Activated T-cell treated with anti-CD3 and anti-CD28 coated beads, Interleukin-2, amount 50 U/mL, for 72 hours (primary cell): ENCODE measurements around the gene SET. TPM values are rescaled to one million over a fixed set of nuclear protein-coding genes. Genes with fewer than 3 reads are reported as not detected.
"Not testable (repeated sequence)": the region's sequence is repeated elsewhere in the genome, so short reads cannot be mapped to it uniquely, and the experiment has no call there.

ENCODE experiments used
- ATAC-seq, 2 donors: fragments of 150-1000 bp; cut with Tn5 transposase; replicated peaks in 1 of 2; 2 replicates each; pipeline ENCODE4 v1.10.0; 2021; ENCODE audit warnings: moderate library complexity in 2 of 2, mild to moderate bottlenecking in 1 of 2
- DNase-seq, 2 donors: peaks; one replicate each; pipeline ENCODE4 v3.0.0; 2021 to 2022; ENCODE audit warnings: mixed read lengths in 1 of 2
- H3K27ac Mint-ChIP-seq: one replicate; pipeline ENCODE4 v1.8.0; 2022; ENCODE audit warnings: mild to moderate bottlenecking, moderate library complexity, mixed read lengths
- H3K27me3 Mint-ChIP-seq: one replicate; pipeline ENCODE4 v1.8.0; 2022; ENCODE audit warnings: low read depth, mixed read lengths
- H3K36me3 Mint-ChIP-seq, 2 donors: one replicate each; pipeline ENCODE4 v1.8.0; 2022; ENCODE audit warnings: mixed read lengths in 2 of 2, mild to moderate bottlenecking in 1 of 2; ENCODE audit not compliant: insufficient read depth in 2 of 2
- H3K4me1 Mint-ChIP-seq: one replicate; pipeline ENCODE4 v1.8.0; 2022; ENCODE audit warnings: low read depth, mixed read lengths
- H3K4me3 Mint-ChIP-seq, 2 donors: one replicate each; pipeline ENCODE4 v1.8.0; 2022; ENCODE audit warnings: mild to moderate bottlenecking in 2 of 2, mixed read lengths in 2 of 2, moderate library complexity in 2 of 2
- H3K9me3 Mint-ChIP-seq, 2 donors: one replicate each; pipeline ENCODE4 v1.8.0; 2022; ENCODE audit warnings: mixed read lengths in 2 of 2
- total RNA-seq, 2 donors: library from RNA; stranded (reverse); gene quantifications; one replicate each; pipeline ENCODE4 v1.2.3, GENCODE V29; 2022

Gene SET
- total RNA-seq, 2 donors from 2014 or later, result 448 to 582 TPM

DNA sequence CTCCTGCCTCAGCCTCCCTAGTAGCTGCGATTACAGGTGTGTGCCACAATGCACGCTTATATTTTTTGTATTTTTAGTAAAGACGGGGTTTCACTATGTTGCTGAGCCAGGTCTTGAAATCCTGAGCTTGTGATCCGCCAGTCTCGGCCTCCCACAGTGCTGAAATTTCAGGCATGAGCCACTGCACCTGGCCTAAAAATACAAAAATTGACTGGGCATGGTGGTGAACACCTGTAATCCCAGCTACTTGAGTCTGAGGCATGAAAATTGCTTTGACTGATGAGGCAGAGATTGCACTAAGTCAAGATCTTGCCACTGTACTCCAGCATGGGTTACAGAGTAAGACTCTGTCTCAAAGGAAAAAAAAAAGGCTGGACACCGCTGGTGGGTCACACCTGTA is 19.2 kb upstream of the SET start:
- no peaks in the 10 kb centered on the region for H3K36me3 Mint-ChIP-seq

DNA sequence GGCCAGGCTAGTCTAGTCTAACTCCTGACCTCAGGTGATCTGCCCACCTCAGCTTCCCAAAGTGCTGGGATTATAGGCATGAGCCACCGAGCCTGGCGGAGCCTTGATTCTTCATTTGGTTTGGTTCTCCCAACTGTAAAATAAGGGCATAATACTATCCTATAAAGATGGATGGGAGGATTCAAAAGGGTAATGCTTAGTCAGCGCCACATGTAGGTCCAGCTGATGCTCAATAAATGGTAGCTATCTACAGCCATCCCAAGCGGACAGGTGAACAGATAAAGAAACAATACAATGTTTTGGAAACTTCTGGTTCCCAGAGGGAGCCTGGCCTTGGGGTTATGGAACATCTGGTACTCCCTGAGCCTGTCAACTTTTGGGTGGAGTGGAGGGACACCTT is 13.6 kb upstream of the SET start:
- Mint-ChIP-seq H3K4me3 (no peak overlapping the region), H3K36me3 (no peaks in the 10 kb centered on the region), H3K9me3 (no peaks in the 10 kb centered on the region), H3K27ac (no peak overlapping the region), H3K27me3 (no peaks in the 10 kb centered on the region), H3K4me1 (no peaks in the 10 kb centered on the region)
- ATAC-seq (no peak), DNase-seq (no peak)

More for the DNA sequence above, 19.2 kb upstream of the SET start:
- Mint-ChIP-seq H3K4me3 (no peak overlapping the region), H3K27me3 (no peaks in the 10 kb centered on the region), H3K4me1 (no peaks in the 10 kb centered on the region), H3K9me3 (no peaks in the 10 kb centered on the region), H3K27ac (no peak overlapping the region)
- DNase-seq (no peak), ATAC-seq (no peak)

DNA sequence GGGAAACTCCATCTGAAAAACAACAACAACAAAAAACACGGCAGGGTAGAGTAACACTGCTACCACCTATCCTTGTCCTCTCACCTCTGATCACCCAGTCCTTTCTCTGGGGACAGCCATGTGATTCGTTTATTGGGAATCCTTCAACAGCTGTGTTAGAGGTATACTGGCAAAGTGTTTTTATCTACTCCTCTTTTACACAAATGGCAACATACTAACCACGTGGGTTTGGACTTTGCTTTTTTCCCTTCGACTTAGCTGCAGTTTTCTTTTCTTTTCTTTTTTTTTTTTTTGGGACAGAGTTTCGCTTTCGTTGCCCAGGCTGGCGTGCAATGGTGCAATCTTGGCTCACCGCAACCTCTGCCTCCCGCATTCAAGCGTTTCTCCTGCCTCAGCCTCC is 11.2 kb upstream of the SET start:
- H3K4me3 Mint-ChIP-seq, result no peak overlapping the region
- no peaks in the 10 kb centered on the region for H3K27me3 Mint-ChIP-seq
- H3K9me3 Mint-ChIP-seq, result no peaks in the 10 kb centered on the region
- DNase-seq, result no peak
- H3K36me3 Mint-ChIP-seq, result no peaks in the 10 kb centered on the region
- H3K27ac Mint-ChIP-seq, result no peak overlapping the region
- no peak for ATAC-seq
- peaks cover under 1% of the 10 kb centered on the region for H3K4me1 Mint-ChIP-seq

DNA sequence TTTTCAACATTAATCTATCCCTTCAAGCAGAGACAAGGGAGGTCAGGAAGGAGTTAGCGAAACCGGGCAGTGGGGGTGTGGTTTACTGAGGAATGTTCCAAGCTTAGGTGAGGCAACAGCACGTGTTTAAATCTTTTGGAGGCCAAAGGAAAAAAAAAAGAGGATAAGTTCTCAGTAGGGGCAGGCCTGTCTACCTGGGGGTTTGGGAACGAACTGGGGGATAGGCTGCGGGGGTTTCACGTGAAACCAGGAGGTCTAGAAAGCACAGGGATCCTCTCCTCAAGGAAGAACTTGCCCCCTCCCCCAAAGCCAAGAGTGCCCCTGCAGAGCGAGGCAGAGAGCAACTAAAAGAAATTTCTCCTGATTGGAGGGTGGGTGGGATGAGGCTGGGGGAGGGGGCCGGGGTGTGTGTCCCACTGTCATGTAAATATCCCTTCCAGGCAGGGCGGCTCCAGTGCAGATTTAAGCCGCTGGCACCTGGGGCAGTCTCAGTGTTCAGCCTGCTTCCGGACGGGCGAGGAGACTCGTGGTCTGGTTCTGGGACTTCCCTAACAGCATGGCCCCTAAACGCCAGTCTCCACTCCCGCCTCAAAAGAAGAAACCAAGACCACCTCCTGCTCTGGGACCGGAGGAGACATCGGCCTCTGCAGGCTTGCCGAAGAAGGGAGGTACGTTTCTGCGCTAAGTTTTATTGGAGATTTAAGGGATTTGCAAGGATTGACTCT is 5.5 kb upstream of the SET start:
- ATAC-seq (peak in 1 of 2 donors; percentile 17), DNase-seq (peak; percentile 52 to 60)
- Mint-ChIP-seq H3K4me1 (peaks cover 50% of the 10 kb centered on the region), H3K4me3 (peak overlapping the region; percentile 85 to 97), H3K27me3 (no peaks in the 10 kb centered on the region), H3K27ac (peak overlapping the region; percentile 97), H3K9me3 (no peaks in the 10 kb centered on the region), H3K36me3 (peaks cover 5 to 8% of the 10 kb centered on the region in 2 donors)

DNA sequence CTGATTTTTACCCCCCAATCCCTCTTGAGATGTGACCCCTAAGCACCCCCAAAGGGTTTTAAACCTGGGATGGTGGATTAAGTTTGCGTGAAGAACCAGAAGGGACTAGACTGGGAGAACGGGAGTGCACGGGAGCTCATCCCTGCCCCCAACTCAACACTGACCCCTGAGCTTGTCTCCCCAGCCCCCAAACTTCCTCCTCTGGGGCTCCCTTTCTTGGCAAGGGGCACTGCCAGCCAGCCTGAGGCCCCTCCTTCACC is 5.0 kb upstream of the SET start:
- no peaks in the 10 kb centered on the region for H3K9me3 Mint-ChIP-seq
- H3K27me3 Mint-ChIP-seq, result no peaks in the 10 kb centered on the region
- H3K27ac Mint-ChIP-seq, result peak overlapping the region; percentile 66
- H3K36me3 Mint-ChIP-seq, result peaks cover 5 to 8% of the 10 kb centered on the region in 2 donors
- DNase-seq (no peak), ATAC-seq (no peak)
- peak overlapping the region; percentile 85 to 97 for H3K4me3 Mint-ChIP-seq
- H3K4me1 Mint-ChIP-seq, result peaks cover 52% of the 10 kb centered on the region

DNA sequence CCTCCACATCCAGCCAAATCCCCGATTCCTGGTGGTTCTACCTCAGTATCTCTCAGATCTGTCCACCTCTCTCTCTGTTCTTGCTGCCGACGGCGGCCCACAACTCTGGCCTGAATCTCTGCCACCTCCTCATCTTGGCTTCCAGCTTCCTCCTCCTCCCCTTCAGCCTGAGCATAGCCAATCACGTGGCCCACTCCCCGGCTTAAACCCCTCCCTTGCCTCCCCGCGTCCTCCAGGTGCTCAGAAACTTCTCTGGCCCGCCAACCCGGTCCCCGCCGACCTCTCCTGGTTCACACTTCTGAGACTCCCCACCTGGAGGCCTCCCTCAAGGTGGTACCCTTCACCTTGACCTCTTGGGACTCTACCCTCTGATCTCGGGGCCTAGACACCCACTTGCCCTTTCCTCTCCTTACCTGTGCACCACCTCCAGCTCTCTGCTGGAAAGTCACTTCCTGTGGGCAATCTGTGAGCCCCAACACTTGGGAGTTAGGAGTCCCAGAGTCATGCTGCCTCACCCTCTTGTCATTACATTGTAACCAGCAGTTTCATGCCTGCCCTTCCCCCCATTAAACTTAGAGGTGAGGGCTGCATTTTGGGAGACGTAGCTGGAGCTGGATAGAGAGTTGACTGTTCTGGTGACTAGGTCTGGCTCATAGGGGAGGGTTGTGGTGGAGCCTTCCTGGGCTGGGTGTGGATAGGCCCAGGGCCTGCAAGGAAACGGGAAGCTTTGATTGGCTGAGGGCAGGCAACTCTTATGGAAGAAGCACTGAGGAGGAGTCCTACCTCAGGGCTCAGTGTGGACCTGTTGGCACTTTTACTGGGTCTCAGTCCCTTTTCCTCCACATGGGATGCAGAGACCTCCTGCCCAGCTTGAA is 4.5 kb upstream of the SET start:
- peaks cover 5 to 8% of the 10 kb centered on the region in 2 donors for H3K36me3 Mint-ChIP-seq
- H3K9me3 Mint-ChIP-seq, result no peaks in the 10 kb centered on the region
- no peaks in the 10 kb centered on the region for H3K27me3 Mint-ChIP-seq
- DNase-seq, result peak; percentile 84 to 88
- peaks cover 52% of the 10 kb centered on the region for H3K4me1 Mint-ChIP-seq
- peak; percentile 60 to 64 for ATAC-seq
- peak overlapping the region; percentile 85 to 97 for H3K4me3 Mint-ChIP-seq
- H3K27ac Mint-ChIP-seq, result peak overlapping the region; percentile 62

DNA sequence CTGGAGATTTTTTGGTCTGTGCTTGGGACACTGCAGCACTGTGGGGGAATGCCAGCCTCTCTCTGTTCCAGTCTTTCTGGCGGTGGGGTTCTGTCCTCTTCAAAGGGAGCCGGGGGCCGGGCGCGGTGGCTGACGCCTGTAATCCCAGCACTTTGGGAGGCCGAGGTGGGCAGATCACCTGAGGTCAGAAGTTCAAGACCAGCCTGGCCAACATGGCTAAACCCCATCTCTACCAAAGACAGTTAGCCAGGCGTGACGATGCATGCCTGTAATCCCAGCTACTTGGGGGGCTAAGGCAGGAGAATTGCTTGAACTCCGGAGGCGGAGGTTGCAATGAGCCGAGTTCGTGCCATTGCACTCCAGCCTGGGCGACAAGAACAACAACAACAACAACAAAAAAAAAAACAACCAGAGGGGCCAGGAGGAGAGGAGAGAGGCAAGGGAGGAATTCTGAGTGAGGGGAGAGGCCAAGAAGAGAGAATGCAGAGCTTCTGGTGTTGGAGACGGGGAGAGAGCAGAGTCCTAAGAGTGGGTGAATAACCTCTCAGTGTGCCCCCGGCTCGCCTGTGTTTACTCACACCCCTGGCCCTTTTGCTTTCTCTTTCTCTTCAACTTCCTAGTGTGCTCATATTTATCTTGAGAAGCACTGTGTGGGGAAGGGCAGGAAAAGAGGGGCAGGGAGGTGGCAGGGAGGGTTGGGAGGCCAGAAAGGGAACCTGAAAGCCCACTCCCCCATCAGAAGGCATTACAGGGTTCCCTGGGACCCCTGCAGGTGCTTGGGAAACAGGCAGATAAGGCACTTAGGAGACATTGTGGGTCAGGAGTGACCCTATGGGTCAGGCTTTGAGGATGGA is 3.2 kb upstream of the SET start:
- DNase-seq (peak; percentile 55 to 56), ATAC-seq (peak in 1 of 2 donors; percentile 32)
- Mint-ChIP-seq H3K9me3 (no peaks in the 10 kb centered on the region), H3K27ac (peak overlapping the region; percentile 62), H3K4me3 (peak overlapping the region; percentile 85 to 97), H3K4me1 (peaks cover 52% of the 10 kb centered on the region), H3K36me3 (peaks cover 10 to 13% of the 10 kb centered on the region in 2 donors), H3K27me3 (no peaks in the 10 kb centered on the region)

DNA sequence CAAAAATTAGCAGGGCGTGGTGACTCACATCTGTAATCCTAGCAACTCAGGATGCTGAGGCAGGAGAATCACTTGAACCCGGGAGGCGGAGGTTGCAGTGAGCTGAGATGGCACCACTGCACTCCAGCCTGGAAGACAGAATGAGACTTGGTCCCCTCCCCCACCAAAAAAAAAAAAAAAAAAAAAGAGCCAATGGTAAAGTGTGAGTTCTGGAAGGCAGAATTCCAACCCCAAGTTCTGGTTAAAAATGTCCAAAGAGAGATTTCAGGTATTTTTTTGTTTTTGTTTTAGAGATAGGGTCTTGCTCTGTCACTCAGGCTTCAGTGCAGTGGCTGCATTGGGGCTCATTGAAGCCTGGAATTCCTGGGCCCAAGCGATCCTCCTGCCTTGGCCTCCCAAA is 1.6 kb upstream of the SET start:
- peak overlapping the region; percentile 36 for H3K27ac Mint-ChIP-seq
- H3K27me3 Mint-ChIP-seq, result no peaks in the 10 kb centered on the region
- H3K4me1 Mint-ChIP-seq, result peaks cover 68% of the 10 kb centered on the region
- H3K36me3 Mint-ChIP-seq, result peaks cover 16 to 24% of the 10 kb centered on the region in 2 donors
- H3K4me3 Mint-ChIP-seq, result peak overlapping the region; percentile 55 to 97
- H3K9me3 Mint-ChIP-seq, result no peaks in the 10 kb centered on the region
- DNase-seq (no peak), ATAC-seq (no peak)

DNA sequence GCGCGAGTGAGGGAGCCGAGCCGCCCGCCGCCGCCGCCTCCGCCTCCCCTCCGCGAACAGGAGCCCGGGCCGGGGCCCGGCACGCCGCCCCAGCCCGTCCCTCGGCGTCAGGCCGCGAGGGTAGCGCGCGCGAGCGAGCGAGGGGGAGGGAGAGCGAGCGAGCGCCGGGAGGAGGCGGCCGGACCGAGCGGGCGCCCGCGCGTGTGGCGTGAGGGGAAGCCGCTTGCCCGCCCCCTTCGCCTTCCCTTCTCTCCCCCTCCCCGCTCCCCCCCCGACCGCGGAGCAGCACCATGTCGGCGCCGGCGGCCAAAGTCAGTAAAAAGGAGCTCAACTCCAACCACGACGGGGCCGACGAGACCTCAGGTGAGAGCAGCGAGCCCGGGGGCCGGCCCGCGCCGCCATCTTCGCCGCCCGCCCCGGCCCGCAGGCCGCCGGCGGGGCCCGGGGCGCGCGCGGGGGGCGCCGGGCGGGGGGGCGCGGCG is 312 bp downstream of the SET start:
- ATAC-seq (peak in 1 of 2 donors; percentile 9), DNase-seq (peak in 1 of 2 donors; percentile 62)
- H3K27ac Mint-ChIP-seq, result no peak overlapping the region
- no peaks in the 10 kb centered on the region for H3K27me3 Mint-ChIP-seq
- peaks cover 65% of the 10 kb centered on the region for H3K4me1 Mint-ChIP-seq
- H3K4me3 Mint-ChIP-seq, result peak overlapping the region; percentile 55 to 68
- peaks cover 20 to 29% of the 10 kb centered on the region in 2 donors for H3K36me3 Mint-ChIP-seq
- H3K9me3 Mint-ChIP-seq, result no peaks in the 10 kb centered on the region

DNA sequence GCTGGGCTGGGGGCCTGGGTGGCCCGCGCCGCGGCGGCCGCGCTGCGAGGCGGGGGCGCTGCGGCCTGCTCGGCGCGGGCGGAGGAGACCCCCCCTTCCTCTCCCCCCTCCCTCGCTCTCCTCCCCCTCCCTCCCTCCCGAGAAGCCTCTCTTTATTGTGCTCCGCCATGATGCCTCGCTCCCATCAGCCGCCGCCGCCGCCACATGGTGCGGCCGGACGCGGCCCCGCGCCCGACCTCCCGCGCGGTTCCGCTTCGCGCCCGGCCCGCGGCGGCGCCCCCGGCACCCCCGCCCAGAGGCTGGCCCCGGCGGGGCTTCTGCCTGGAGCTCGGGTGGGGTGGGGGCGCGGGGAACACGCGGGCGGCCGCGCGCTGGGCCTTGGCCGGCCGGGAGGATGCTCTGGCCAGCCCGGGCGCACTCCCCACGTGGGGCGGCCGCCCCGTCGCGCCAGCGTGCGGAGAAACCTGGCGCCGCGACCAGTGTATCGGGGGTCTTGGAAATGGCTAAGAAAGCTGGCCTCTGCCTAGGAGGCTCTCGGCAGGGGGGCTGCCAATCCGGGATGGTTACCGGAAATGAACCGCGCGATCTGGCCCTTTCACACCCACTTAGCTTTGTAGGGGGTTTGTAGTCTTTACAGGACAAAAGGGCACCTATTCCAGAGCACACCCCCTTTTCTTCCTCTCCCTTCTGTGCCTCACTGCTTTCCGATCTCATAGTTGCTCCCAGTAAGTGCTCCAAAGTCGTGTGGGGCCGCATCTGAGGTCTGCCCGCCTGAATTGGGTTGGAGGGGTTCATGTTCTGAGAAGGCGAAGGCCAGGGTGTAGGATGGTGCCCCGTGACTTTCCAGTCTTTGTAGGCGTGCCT is 1.0 kb downstream of the SET start:
- ATAC-seq, result peak; percentile 7 to 10

DNA sequence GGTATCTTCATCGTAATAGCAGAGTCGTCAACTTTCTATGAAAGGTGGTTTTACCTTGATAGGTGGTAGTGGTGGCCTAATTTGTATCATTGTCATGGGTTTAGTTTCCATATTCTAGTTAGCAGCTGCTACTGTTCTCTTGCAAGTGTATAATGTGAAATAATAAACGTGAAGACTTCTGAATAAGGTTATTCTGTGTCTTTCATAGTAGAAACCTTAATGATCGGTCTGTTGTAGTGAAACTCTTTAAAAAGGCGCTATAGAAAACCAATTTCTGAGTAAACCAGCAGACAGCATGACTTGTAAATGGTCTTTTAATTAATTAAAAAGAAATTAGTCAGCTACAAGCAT is 1.6 kb downstream of the SET start:
- peak overlapping the region; percentile 96 for H3K27ac Mint-ChIP-seq
- peak overlapping the region; percentile 93 to 100 for H3K4me3 Mint-ChIP-seq
- H3K27me3 Mint-ChIP-seq, result no peaks in the 10 kb centered on the region
- ATAC-seq, result no peak
- no peaks in the 10 kb centered on the region for H3K9me3 Mint-ChIP-seq
- peaks cover 20 to 36% of the 10 kb centered on the region in 2 donors for H3K36me3 Mint-ChIP-seq
- peaks cover 51% of the 10 kb centered on the region for H3K4me1 Mint-ChIP-seq
- no peak for DNase-seq

More for the DNA sequence above, 1.0 kb downstream of the SET start:
- Mint-ChIP-seq H3K27ac (peak overlapping the region; percentile 96), H3K4me1 (peaks cover 58% of the 10 kb centered on the region), H3K4me3 (peak overlapping the region; percentile 93 to 100), H3K9me3 (no peaks in the 10 kb centered on the region), H3K27me3 (no peaks in the 10 kb centered on the region), H3K36me3 (peaks cover 20 to 36% of the 10 kb centered on the region in 2 donors)
- DNase-seq, result peak; percentile 56 to 57

DNA sequence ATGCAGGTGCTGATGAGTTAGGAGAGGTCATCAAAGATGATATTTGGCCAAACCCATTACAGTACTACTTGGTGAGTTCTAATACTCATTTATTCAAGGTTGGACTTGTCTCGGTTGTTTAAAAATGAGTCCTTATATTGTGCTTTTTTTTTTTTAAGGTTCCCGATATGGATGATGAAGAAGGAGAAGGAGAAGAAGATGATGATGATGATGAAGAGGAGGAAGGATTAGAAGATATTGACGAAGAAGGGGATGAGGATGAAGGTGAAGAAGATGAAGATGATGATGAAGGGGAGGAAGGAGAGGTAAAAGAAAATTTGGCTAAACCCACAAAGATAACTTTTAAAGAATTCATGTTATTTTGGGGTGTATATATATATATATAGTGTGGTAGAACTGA is 4.7 kb downstream of the SET start:
- peak overlapping the region; percentile 79 for H3K27ac Mint-ChIP-seq
- not testable (repeated sequence) for H3K9me3 Mint-ChIP-seq, H3K27me3 Mint-ChIP-seq, DNase-seq, ATAC-seq
- H3K4me3 Mint-ChIP-seq, result peak overlapping the region in 1 of 2 donors; percentile 15
- peaks cover 17 to 36% of the 10 kb centered on the region in 2 donors for H3K36me3 Mint-ChIP-seq
- H3K4me1 Mint-ChIP-seq, result peaks cover 24% of the 10 kb centered on the region
